Nephron progenitor cell (in vitro differentiated cells): ENCODE data around the gene ZNF280A.
"Not testable (repeated sequence)": the region's sequence is repeated elsewhere in the genome, so short reads cannot be mapped to it uniquely, and the experiment has no call there.

Source experiments
- DNase-seq: peaks from one replicate; pipeline ENCODE4 v3.0.0; 2021
- H3K27ac Mint-ChIP-seq: 2 replicates; pipeline ENCODE4 v1.8.0; 2021; ENCODE audit warnings: mild to moderate bottlenecking, moderate library complexity, mixed read lengths
- H3K27me3 Mint-ChIP-seq: 2 replicates; pipeline ENCODE4 v1.8.0; 2021; ENCODE audit warnings: mild to moderate bottlenecking, low read depth, mixed read lengths; ENCODE audit not compliant: poor library complexity
- H3K36me3 Mint-ChIP-seq: 2 replicates; pipeline ENCODE4 v1.8.0; 2021; ENCODE audit warnings: low read depth, mixed read lengths
- H3K4me1 Mint-ChIP-seq: 2 replicates; pipeline ENCODE4 v1.8.0; 2021; ENCODE audit warnings: mixed read lengths
- H3K4me3 Mint-ChIP-seq: 2 replicates; pipeline ENCODE4 v1.8.0; 2021; ENCODE audit warnings: mild to moderate bottlenecking, moderate library complexity, mixed read lengths
- H3K9me3 Mint-ChIP-seq: 2 replicates; pipeline ENCODE4 v1.8.0; 2021; ENCODE audit warnings: mild to moderate bottlenecking, moderate library complexity, mixed read lengths
- TF ChIP-seq, protein P1 (sequence below): fragments of 200-600 bp; sonication (generic); IDR thresholded peaks from 2 replicates; pipeline ENCODE4 v1.5.0; 2021; ENCODE audit warnings: antibody characterized with exemption

ZNF280A gene

DNA sequence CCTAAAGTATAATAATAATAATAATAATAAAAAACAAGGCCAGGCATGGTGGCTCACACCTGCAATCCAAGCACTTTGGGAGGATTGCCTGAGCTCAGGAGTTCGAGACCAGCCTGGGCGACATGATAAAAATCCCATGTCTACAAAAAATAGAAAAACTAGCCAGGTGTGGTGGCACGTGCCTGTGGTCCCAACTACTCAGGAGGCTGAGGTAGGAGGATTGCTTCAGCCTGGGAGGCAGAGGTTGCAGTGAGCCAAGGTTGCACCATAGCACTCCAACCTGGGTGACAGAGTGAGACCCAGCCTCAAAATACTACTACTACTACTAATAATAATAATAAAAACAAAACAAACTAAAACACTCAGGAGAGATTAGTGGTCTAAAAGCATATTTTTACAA lies 15.6 kb upstream of the ZNF280A start:
- H3K9me3 Mint-ChIP-seq: no peaks in the 10 kb centered on the region
- no peaks in the 10 kb centered on the region for H3K36me3 Mint-ChIP-seq
- no peak for DNase-seq
- no peak overlapping the region for H3K27ac Mint-ChIP-seq
- TF ChIP-seq, protein P1, sequence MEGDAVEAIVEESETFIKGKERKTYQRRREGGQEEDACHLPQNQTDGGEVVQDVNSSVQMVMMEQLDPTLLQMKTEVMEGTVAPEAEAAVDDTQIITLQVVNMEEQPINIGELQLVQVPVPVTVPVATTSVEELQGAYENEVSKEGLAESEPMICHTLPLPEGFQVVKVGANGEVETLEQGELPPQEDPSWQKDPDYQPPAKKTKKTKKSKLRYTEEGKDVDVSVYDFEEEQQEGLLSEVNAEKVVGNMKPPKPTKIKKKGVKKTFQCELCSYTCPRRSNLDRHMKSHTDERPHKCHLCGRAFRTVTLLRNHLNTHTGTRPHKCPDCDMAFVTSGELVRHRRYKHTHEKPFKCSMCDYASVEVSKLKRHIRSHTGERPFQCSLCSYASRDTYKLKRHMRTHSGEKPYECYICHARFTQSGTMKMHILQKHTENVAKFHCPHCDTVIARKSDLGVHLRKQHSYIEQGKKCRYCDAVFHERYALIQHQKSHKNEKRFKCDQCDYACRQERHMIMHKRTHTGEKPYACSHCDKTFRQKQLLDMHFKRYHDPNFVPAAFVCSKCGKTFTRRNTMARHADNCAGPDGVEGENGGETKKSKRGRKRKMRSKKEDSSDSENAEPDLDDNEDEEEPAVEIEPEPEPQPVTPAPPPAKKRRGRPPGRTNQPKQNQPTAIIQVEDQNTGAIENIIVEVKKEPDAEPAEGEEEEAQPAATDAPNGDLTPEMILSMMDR: no peak
- no peak overlapping the region for H3K4me3 Mint-ChIP-seq
- H3K4me1 Mint-ChIP-seq: no peaks in the 10 kb centered on the region
- peaks cover 55% of the 10 kb centered on the region for H3K27me3 Mint-ChIP-seq

DNA sequence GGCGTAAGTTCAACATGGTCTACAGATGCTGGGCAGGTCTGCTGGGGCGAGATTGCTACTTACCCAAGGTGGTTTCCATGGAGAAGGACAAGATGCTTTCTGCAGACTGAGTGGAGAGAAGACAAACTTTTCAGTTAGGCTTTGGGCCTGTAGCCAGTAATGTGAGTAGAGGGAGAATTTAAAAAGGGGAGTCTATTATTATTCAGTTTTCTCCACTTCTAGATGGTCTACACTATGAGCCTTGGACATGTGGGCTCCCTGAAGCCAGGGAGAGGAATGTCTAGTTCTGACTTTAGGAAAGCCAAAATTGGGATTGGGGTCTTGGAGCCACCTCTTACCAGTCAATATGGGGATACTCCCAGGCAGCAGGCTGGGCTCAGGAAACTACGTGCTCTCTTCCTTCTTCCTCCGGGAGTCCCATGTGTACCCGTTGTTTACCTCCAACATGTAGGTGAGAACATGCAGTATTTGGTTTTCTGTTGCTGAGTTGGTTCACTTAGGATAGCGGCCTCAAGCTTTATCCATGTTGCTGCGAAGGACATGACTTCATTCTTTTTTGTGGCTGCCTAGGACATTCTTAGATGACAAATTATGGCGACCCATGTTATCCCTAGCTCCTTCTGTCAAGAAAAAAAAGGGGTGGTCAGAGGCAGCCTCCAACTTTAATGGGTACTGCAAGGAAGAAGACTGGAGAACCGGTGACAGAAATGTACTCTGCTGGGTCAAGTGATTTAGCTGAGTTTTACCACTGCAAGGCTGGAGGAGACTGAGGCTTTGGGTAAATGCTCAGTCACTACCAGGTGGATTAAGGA lies 14.7 kb upstream of the ZNF280A start:
- Mint-ChIP-seq H3K4me3 (no peak overlapping the region), H3K9me3 (no peaks in the 10 kb centered on the region), H3K36me3 (no peaks in the 10 kb centered on the region), H3K4me1 (no peaks in the 10 kb centered on the region), H3K27me3 (peaks cover 54% of the 10 kb centered on the region), H3K27ac (no peak overlapping the region)
- no peak for DNase-seq
- TF ChIP-seq, protein P1: no peak

DNA sequence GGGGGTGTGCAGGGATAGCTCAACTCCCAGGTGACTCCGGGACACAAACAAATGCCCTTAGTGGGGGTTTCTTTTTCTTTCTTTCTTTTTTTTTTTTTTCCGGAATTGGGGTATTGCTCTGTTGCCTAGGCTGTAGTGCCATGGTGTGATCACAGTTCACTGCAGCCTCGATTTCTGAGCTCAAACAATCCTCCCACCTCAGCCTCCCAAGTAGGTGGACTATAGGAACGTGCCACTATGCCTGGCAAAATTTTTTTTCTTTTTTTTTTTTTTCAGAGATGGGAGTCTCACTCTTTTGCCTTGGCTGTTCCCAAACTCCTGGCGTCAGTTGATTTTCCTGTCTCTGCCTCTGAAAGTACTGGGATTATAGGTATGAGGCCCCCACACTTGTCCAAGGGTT lies 13.8 kb upstream of the ZNF280A start:
- Mint-ChIP-seq H3K4me3 (no peak overlapping the region), H3K4me1 (no peaks in the 10 kb centered on the region), H3K27ac (no peak overlapping the region), H3K36me3 (no peaks in the 10 kb centered on the region), H3K27me3 (peaks cover 54% of the 10 kb centered on the region), H3K9me3 (no peaks in the 10 kb centered on the region)
- no peak for DNase-seq
- TF ChIP-seq, protein P1: no peak

DNA sequence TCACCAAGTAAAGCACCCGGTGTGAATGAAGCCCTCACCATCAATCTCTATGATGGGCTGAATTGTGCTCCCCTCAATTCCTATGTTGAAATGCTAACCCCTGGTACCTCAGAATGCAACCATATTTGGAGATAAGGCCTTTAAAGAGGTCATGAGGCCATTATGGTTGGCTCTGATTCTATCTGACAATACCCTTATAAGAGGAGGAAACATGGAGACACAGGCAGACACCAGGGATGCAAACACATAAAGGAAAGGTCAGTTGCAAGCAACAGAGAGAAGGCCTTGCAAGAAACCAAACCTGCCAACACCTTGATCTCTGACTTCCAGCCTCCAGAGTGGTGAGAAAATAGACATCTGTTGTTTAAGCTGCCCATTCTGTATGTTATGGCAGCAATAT lies 13.3 kb upstream of the ZNF280A start:
- Mint-ChIP-seq H3K4me1 (no peaks in the 10 kb centered on the region), H3K36me3 (no peaks in the 10 kb centered on the region), H3K9me3 (no peaks in the 10 kb centered on the region), H3K27me3 (peaks cover 52% of the 10 kb centered on the region), H3K27ac (no peak overlapping the region), H3K4me3 (no peak overlapping the region)
- DNase-seq: no peak
- TF ChIP-seq, protein P1: no peak

DNA sequence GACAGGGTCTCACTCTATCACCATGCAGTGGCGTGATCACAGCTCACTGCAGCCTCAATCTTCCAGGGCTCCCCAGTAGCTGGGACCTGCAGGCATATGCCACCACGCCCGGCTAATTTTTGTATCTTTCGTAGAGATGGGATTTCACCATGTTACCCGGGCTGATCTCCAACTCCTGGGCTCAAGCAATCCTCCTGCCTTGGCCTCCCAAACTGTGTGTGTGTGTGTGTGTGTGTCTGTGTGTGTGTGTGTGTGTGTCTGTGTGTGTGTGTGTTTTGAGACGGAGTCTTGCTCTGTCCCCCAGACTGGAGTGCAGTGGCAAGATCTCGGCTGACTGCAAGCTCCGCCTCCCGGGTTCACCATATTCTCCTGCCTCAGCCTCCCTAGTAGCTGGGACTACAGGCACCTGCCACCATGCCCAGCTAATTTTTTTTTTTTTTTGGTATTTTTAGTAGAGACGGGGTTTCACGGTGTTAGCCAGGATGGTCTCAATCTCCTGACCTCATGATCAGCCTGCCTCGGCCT lies 12.5 kb upstream of the ZNF280A start:
- H3K27me3 Mint-ChIP-seq: peaks cover 48% of the 10 kb centered on the region
- H3K4me1 Mint-ChIP-seq, DNase-seq, H3K9me3 Mint-ChIP-seq, H3K27ac Mint-ChIP-seq, H3K36me3 Mint-ChIP-seq, H3K4me3 Mint-ChIP-seq: not testable (repeated sequence)

DNA sequence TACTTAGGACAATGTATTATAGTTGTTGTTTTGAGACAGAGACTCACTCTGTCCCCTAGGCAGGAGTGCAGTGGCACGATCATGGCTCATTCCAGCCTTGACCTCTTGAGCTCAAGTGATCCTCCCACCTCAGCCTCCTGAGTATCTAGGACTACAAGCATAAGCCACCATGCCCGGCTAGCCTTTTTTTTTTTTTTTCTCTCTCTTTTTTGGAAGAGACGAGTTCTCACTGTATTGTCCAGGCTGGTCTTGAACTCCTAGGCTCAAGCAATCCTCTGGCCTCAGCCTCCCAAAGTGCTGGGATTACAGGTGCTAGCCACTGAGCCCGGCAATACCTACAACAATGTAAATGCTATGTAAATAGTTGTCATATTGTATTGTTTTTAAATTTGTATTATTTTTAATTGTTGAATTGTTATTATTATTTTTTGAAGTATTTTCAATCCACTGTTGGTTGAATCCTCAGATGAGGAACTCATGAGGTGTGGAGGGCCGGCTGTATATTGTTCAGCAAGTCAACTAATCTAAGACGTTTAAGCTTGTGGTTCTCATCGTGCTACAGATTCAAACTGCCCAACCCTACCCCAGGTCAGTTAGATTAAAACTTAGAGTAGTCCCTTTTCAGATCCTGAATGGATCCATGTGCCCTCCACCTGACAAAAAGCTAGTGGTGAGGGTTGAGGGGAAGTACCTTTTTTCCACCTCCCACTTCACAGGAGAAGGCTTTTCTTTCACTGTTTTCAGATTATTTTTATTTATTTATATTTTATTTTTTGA lies 11.9 kb upstream of the ZNF280A start:
- no peaks in the 10 kb centered on the region for H3K36me3 Mint-ChIP-seq

More for the DNA sequence above, 11.9 kb upstream of the ZNF280A start:
- H3K27ac Mint-ChIP-seq: no peak overlapping the region
- no peak overlapping the region for H3K4me3 Mint-ChIP-seq
- no peaks in the 10 kb centered on the region for H3K9me3 Mint-ChIP-seq
- H3K27me3 Mint-ChIP-seq: peaks cover 47% of the 10 kb centered on the region
- TF ChIP-seq, protein P1: no peak
- DNase-seq: no peak
- no peaks in the 10 kb centered on the region for H3K4me1 Mint-ChIP-seq
